CD4-positive, alpha-beta T cell (primary cell): Measurements from ENCODE around the gene CD53. TPM values are rescaled to one million over a fixed set of nuclear protein-coding genes. Genes with fewer than 3 reads are reported as not detected.
A peak's percentile ranks its signal among the peaks of the same experiment; 100 is the strongest.

Experiments
- ATAC-seq: fragments of 200-7000 bp; cut with Tn5 transposase; one replicate; pipeline ENCODE4 v1.10.0; 2022; ENCODE audit warnings: mild to moderate bottlenecking; ENCODE audit not compliant: poor library complexity
- CTCF ChIA-PET: fragments of 350-600 bp; sonication (Branson Sonifier 250); formaldehyde crosslinking; loops from one replicate; lab custom pipeline; 2021; ENCODE audit warnings: antibody characterized with exemption, inconsistent platforms; lab: Charles Lee
- POLR2A ChIA-PET: fragments of 350-600 bp; sonication (Branson Sonifier 250); formaldehyde crosslinking; loops from one replicate; lab custom pipeline; 2021; ENCODE audit warnings: antibody characterized with exemption, inconsistent platforms; lab: Charles Lee
- DNase-seq, 14 experiments: peaks; one replicate each; pipeline ENCODE4 v3.0.0-alpha.2; 2013 to 2020; ENCODE audit warnings: mixed read lengths in 2 of 14
- H3K27ac ChIP-seq, 2 donors: one replicate each; pipeline versions ENCODE4 v1.5.1 to v1.7.0; 2013; ENCODE audit warnings: low read length in 2 of 2, low read depth in 1 of 2, mild to moderate bottlenecking in 1 of 2
- H3K27me3 ChIP-seq, 2 experiments: 1 replicate in 1 of 2; 2 replicates in 1 of 2; pipeline versions ENCODE4 v1.6.1 to v1.7.0; 2013; ENCODE audit warnings: low read length in 2 of 2, control low read depth in 1 of 2, mild to moderate bottlenecking in 1 of 2, moderate library complexity in 1 of 2; ENCODE audit not compliant: insufficient read depth in 2 of 2, control insufficient read depth in 1 of 2
- H3K36me3 ChIP-seq: one replicate; pipeline ENCODE4 v1.6.1; 2013; ENCODE audit warnings: low read length, control low read depth; ENCODE audit not compliant: insufficient read depth
- H3K4me1 ChIP-seq: one replicate; pipeline ENCODE4 v1.6.1; 2013; ENCODE audit warnings: low read length, control low read depth; ENCODE audit not compliant: insufficient read depth
- H3K4me3 ChIP-seq: one replicate; pipeline ENCODE4 v1.5.1; 2013; ENCODE audit warnings: mild to moderate bottlenecking, low read length, moderate library complexity
- H3K9me3 ChIP-seq, 2 experiments: 1 replicate in 1 of 2; 2 replicates in 1 of 2; pipeline versions ENCODE4 v1.6.1 to v1.7.0; 2013; ENCODE audit warnings: low read length in 2 of 2, mild to moderate bottlenecking in 2 of 2, control low read depth in 1 of 2, moderate library complexity in 1 of 2; ENCODE audit not compliant: control insufficient read depth in 1 of 2, insufficient read depth in 1 of 2
- H3K27ac Mint-ChIP-seq: one replicate; pipeline ENCODE4 v1.8.0; 2020; ENCODE audit warnings: mixed read lengths
- H3K27me3 Mint-ChIP-seq: one replicate; pipeline ENCODE4 v1.8.0; 2021; ENCODE audit warnings: mixed read lengths
- H3K36me3 Mint-ChIP-seq: one replicate; pipeline ENCODE4 v1.8.0; 2021; ENCODE audit warnings: low read depth, mixed read lengths
- H3K4me1 Mint-ChIP-seq: one replicate; pipeline ENCODE4 v1.8.0; 2021; ENCODE audit warnings: low read depth, mixed read lengths
- H3K4me3 Mint-ChIP-seq: one replicate; pipeline ENCODE4 v1.8.0; 2020; ENCODE audit warnings: mild to moderate bottlenecking, mixed read lengths
- H3K9me3 Mint-ChIP-seq: one replicate; pipeline ENCODE4 v1.8.0; 2020; ENCODE audit warnings: mixed read lengths
- CTCF ChIP-seq: fragments of 200-600 bp; IDR thresholded peaks from one replicate; pipeline ENCODE4 v1.8.0; 2022; ENCODE audit warnings: antibody characterized with exemption, mild to moderate bottlenecking
- intact Hi-C, 2 experiments: fragments of 100-400 bp; cut with DNase I in 1 of 2; cut with micrococcal nuclease in 1 of 2; formaldehyde crosslinking; loops; one replicate each; pipeline versions ENCODE4 v1.15.1 to v1.9.0; 2023 to 2025; cut with DNase I, micrococcal nuclease
- polyA plus RNA-seq, 2 donors: library from polyadenylated mRNA; unstranded; fragments of 120-200 nt; gene quantifications; one replicate each; pipeline ENCODE4 v1.2.1, GENCODE V29; 2013
- total RNA-seq, 174 experiments: library from RNA in 2 of 174; stranded (reverse) in 2 of 174; gene quantifications; one replicate each; pipeline ENCODE4 v1.2.3 and lab custom pipeline; 2021 to 2026

Gene CD53, protein sequence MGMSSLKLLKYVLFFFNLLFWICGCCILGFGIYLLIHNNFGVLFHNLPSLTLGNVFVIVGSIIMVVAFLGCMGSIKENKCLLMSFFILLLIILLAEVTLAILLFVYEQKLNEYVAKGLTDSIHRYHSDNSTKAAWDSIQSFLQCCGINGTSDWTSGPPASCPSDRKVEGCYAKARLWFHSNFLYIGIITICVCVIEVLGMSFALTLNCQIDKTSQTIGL
- 100 to 1,000 TPM; 169 to 176 TPM for total RNA-seq
- polyA plus RNA-seq (2013, experiment 1 of 2), result 478 TPM
- 490 TPM for polyA plus RNA-seq (2013, experiment 2 of 2)
- 153 to 808 (median 337) reads per million in 172 experiments for total RNA-seq (lab: John Stamatoyannopoulos, UW)

DNA sequence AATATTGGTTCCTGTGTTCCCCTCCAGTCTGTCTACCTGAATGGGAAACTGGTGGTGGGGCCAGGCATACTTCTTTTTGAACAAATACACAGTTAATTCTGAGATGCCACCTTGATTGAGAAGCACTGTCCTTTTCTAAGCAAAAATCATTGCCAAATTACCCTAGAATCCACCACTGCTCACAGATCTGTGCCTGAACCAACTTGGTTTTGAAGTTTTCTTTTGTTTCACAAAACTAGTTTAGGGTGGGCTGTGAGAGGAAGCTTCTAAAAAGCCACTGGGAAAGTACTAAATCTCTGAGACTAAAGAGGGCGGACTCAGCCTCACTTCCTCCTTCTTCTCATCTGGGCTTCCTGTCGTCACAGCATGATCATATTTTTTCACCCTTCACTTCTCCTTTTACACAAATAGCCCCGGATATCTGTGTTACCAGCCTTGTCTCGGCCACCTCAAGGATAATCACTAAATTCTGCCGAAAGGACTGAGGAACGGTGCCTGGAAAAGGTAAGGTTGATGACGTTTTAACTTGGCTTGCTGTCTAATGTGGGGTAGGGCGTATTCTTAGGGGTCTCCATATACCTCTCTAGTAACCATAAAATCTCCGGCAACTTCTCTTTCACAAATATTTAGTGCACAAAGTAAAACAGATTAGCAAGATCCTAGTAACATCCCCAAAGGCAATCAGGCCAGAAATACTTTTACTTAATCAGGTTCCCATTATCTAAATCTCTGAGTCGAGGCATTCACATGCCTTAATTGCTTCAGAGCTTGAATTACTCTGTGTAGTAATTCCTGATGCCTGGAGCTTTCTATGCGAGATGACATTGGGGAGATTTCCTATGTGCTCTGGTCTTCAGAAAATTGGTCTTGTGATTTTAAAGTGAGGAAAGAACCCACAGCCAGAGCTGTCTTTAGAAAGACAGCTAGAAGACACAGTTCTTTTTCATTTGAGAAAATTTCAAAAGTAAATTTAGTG lies at the start of gene CD53:
Gene CD53 (plus strand): TSS at position 404 of the 976 bp plus-strand sequence. CDS start 18,261 bp downstream, outside the sequence.
- Mint-ChIP-seq H3K27ac (peak within 1 kb of the TSS; percentile 92), H3K9me3 (no peaks in the 10 kb centered on the region), H3K27me3 (no peaks in the 10 kb centered on the region), H3K4me3 (peak within 1 kb of the TSS; percentile 91), H3K4me1 (peaks cover 65% of the 10 kb centered on the region), H3K36me3 (peaks cover 45% of the 10 kb centered on the region)
- CTCF ChIA-PET, result interaction anchor here (0.8 to 3.6 kb wide), 6 partner anchors 43 to 107 kb away, joined by 3 to 12 read pairs (median 4); partner anchors contain the start of gene LRIF1
- Histone ChIP-seq H3K27ac (peak within 1 kb of the TSS; percentile 92 to 93), H3K36me3 (peaks cover 13% of the 10 kb centered on the region), H3K4me1 (peaks cover 32% of the 10 kb centered on the region), H3K4me3 (peak within 1 kb of the TSS; percentile 66), H3K27me3 (no peaks in the 10 kb centered on the region), H3K9me3 (no peaks in the 10 kb centered on the region)
- no peak for TF ChIP-seq CTCF
- ATAC-seq, result peak; percentile 69
- peak in 12 of 14 experiments; percentile 24 to 90 (median 50) for DNase-seq
- POLR2A ChIA-PET, result interaction anchor here (0.6 to 6.8 kb wide), 17 partner anchors 12 to 839 kb away, joined by 3 to 106 read pairs (median 4); partner anchors contain the start of genes CEPT1, DRAM2, LRIF1 and RBM15
- intact Hi-C loops, result loop anchor here (1.0 to 10.0 kb wide), 12 partner anchors 23 to 1739 kb away; partner anchors contain the start of genes KCNA3 (in 2 of the 2) and CHI3L2 (in 1 of the 2)

DNA sequence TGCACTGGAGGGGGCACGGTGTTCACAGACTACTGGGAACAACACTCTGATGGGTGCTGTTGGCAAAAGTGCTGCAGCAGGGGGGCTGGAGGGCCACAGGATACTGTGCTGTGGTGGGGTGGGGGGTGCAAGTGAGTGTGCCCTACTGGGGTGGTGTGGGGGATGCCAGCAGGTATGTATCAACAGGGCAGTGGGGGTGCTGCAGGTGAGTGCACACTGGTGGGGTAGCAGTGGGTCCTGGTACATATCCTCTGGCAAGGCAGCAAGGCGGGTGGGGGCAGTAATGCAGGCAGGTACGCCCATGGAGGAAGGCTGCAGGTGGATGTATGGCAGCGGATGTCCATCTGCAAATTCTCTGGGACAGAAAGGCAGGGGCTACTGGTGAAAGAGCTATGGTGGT lies 48.8 kb upstream of the CD53 start:
- no peak overlapping the region for H3K4me3 Mint-ChIP-seq
- no peak for DNase-seq
- no peaks in the 10 kb centered on the region for H3K27me3 Mint-ChIP-seq
- Histone ChIP-seq H3K27ac (no peak overlapping the region), H3K4me1 (no peaks in the 10 kb centered on the region), H3K4me3 (no peak overlapping the region), H3K9me3 (no peaks in the 10 kb centered on the region), H3K36me3 (no peaks in the 10 kb centered on the region), H3K27me3 (no peaks in the 10 kb centered on the region)
- no peak overlapping the region for H3K27ac Mint-ChIP-seq
- ATAC-seq, result no peak
- ChIA-PET POLR2A (no interaction called here), CTCF (no interaction called here)
- peaks cover 2% of the 10 kb centered on the region for H3K9me3 Mint-ChIP-seq
- TF ChIP-seq CTCF, result no peak
- no peaks in the 10 kb centered on the region for H3K36me3 Mint-ChIP-seq
- peaks cover 10% of the 10 kb centered on the region for H3K4me1 Mint-ChIP-seq
- intact Hi-C loops, result no loop called here
